HEK293 (cell line): ENCODE data around the gene UBXN4.

Experiments
- CTCF ChIA-PET: fragments of 350-600 bp; formaldehyde crosslinking; extraction: SDS; loops from one replicate; lab custom pipeline; 2021; ENCODE audit warnings: antibody characterized with exemption; lab: Yijun Ruan, JAX
- POLR2A ChIA-PET: fragments of 300-600 bp; formaldehyde crosslinking; extraction: SDS; loops from one replicate; lab custom pipeline; 2020; ENCODE audit warnings: antibody characterized with exemption, inconsistent platforms; lab: Yijun Ruan, JAX
- H3K27ac ChIP-seq: fragments of 200-500 bp; sonication (Bioruptor generic); 2 replicates; pipeline ENCODE4 v1.5.1; 2014; ENCODE audit warnings: low read depth, low read length, control low read depth, inconsistent platforms; ENCODE audit errors: extremely low read depth
- H3K36me3 ChIP-seq, 2 experiments: fragments of 200-500 bp in 1 of 2; sonication (Bioruptor generic) in 1 of 2; 1 replicate in 1 of 2; 2 replicates in 1 of 2; pipeline ENCODE4 v1.5.1; 2014 to 2017; ENCODE audit warnings: inconsistent platforms in 2 of 2, low read length in 2 of 2; ENCODE audit not compliant: control insufficient read depth in 2 of 2, insufficient read depth in 1 of 2
- H3K4me1 ChIP-seq: fragments of 200-500 bp; sonication (Bioruptor generic); 2 replicates; pipeline ENCODE4 v1.5.1; 2014; ENCODE audit warnings: mild to moderate bottlenecking, low read length, inconsistent platforms; ENCODE audit not compliant: control insufficient read depth, insufficient read depth
- H3K4me3 ChIP-seq: 2 replicates; pipeline ENCODE4 v1.5.1; 2011; ENCODE audit warnings: low read depth, mild to moderate bottlenecking, control low read depth, low read length, moderate library complexity
- H3K9me3 ChIP-seq: fragments of 200-500 bp; sonication (Bioruptor generic); 2 replicates; pipeline ENCODE4 v1.5.1; 2014; ENCODE audit warnings: low read depth, low read length, inconsistent platforms; ENCODE audit not compliant: control insufficient read depth, insufficient read depth
- HOXD13 ChIP-seq: sonication (generic); formaldehyde crosslinking; IDR thresholded peaks from 2 replicates; pipeline ENCODE4 v1.8.0; 2022; ENCODE audit warnings: missing genetic modification reagents, borderline replicate concordance
- KLF8 ChIP-seq: fragments of 450-650 bp; formaldehyde crosslinking; IDR thresholded peaks from 2 replicates; pipeline ENCODE4 v1.5.1; 2016; ENCODE audit warnings: missing biosample characterization, missing genetic modification characterization
- SCRT1 ChIP-seq: fragments of 450-650 bp; formaldehyde crosslinking; IDR thresholded peaks from 2 replicates; pipeline ENCODE4 v1.5.1; 2016; ENCODE audit warnings: missing biosample characterization, missing genetic modification characterization, borderline replicate concordance
- SETDB1 ChIP-seq: IDR thresholded peaks from one replicate; pipeline ENCODE4 v1.6.1; 2017; ENCODE audit warnings: mild to moderate bottlenecking, low read length, moderate library complexity, mixed read lengths; ENCODE audit not compliant: insufficient read length
- ZBTB17 ChIP-seq: fragments of 450-650 bp; formaldehyde crosslinking; IDR thresholded peaks from 2 replicates; pipeline ENCODE4 v1.5.1; 2016; ENCODE audit warnings: missing biosample characterization, missing genetic modification characterization
- ZFHX2 ChIP-seq: fragments of 450-650 bp; formaldehyde crosslinking; conservative IDR thresholded peaks from 2 replicates; pipeline ENCODE4 v1.5.1; 2016; ENCODE audit warnings: missing biosample characterization, missing genetic modification characterization
- ZFP3 ChIP-seq: fragments of 450-650 bp; formaldehyde crosslinking; IDR thresholded peaks from 2 replicates; pipeline ENCODE4 v1.5.1; 2016; ENCODE audit warnings: low read depth, missing biosample characterization, missing genetic modification characterization
- ZNF146 ChIP-seq: fragments of 450-650 bp; formaldehyde crosslinking; IDR thresholded peaks from 2 replicates; pipeline ENCODE4 v1.5.1; 2016; ENCODE audit warnings: missing biosample characterization, missing genetic modification characterization
- ZNF223 ChIP-seq: fragments of 450-650 bp; formaldehyde crosslinking; IDR thresholded peaks from 2 replicates; pipeline ENCODE4 v1.5.1; 2016; ENCODE audit warnings: missing biosample characterization, missing genetic modification characterization
- ZNF266 ChIP-seq: fragments of 450-650 bp; formaldehyde crosslinking; IDR thresholded peaks from 2 replicates; pipeline ENCODE4 v1.5.1; 2016; ENCODE audit warnings: missing biosample characterization, missing genetic modification characterization, low read depth
- ZNF324 ChIP-seq: fragments of 450-650 bp; formaldehyde crosslinking; IDR thresholded peaks from 2 replicates; pipeline ENCODE4 v1.5.1; 2016; ENCODE audit warnings: missing biosample characterization, missing genetic modification characterization
- ZNF404 ChIP-seq: fragments of 450-650 bp; formaldehyde crosslinking; IDR thresholded peaks from 2 replicates; pipeline ENCODE4 v1.5.1; 2017; ENCODE audit warnings: missing biosample characterization, missing genetic modification characterization
- ZNF514 ChIP-seq: fragments of 450-650 bp; formaldehyde crosslinking; IDR thresholded peaks from 2 replicates; pipeline ENCODE4 v1.5.1; 2016; ENCODE audit warnings: missing biosample characterization, missing genetic modification characterization
- ZNF610 ChIP-seq: fragments of 450-650 bp; formaldehyde crosslinking; IDR thresholded peaks from 2 replicates; pipeline ENCODE4 v1.5.1; 2016; ENCODE audit warnings: missing biosample characterization, missing genetic modification characterization, borderline replicate concordance
- ZNF777 ChIP-seq: fragments of 450-650 bp; formaldehyde crosslinking; IDR thresholded peaks from 2 replicates; pipeline ENCODE4 v1.5.1; 2017; ENCODE audit warnings: missing biosample characterization, missing genetic modification characterization, borderline replicate concordance
- ZNF791 ChIP-seq: fragments of 450-650 bp; formaldehyde crosslinking; IDR thresholded peaks from 2 replicates; pipeline ENCODE4 v1.5.1; 2016; ENCODE audit warnings: missing biosample characterization, missing genetic modification characterization
- ZSCAN30 ChIP-seq: fragments of 450-650 bp; IDR thresholded peaks from 2 replicates; pipeline ENCODE4 v1.5.1; 2018; ENCODE audit warnings: missing biosample characterization, mild to moderate bottlenecking, missing genetic modification characterization, moderate library complexity
- TF ChIP-seq, protein P1 (sequence below): fragments of 450-650 bp; formaldehyde crosslinking; IDR thresholded peaks from 2 replicates; pipeline ENCODE4 v1.5.1; 2016; ENCODE audit warnings: missing biosample characterization, missing genetic modification characterization
- TF ChIP-seq, protein P2 (sequence below): fragments of 450-650 bp; formaldehyde crosslinking; IDR thresholded peaks from 2 replicates; pipeline ENCODE4 v1.5.1; 2016; ENCODE audit warnings: missing biosample characterization, missing genetic modification characterization, borderline replicate concordance
- TF ChIP-seq, protein P3 (sequence below): fragments of 450-650 bp; formaldehyde crosslinking; IDR thresholded peaks from 2 replicates; pipeline ENCODE4 v1.5.1; 2016; ENCODE audit warnings: missing biosample characterization, missing genetic modification characterization
- TF ChIP-seq, protein P4 (sequence below): fragments of 450-650 bp; formaldehyde crosslinking; IDR thresholded peaks from 2 replicates; pipeline ENCODE4 v1.5.1; 2017; ENCODE audit warnings: missing biosample characterization, missing genetic modification characterization
- TF ChIP-seq, protein P5 (sequence below): fragments of 450-650 bp; formaldehyde crosslinking; IDR thresholded peaks from 2 replicates; pipeline ENCODE4 v1.5.1; 2017; ENCODE audit warnings: missing biosample characterization, missing genetic modification characterization
- TF ChIP-seq, protein P6 (sequence below): fragments of 450-650 bp; formaldehyde crosslinking; IDR thresholded peaks from 2 replicates; pipeline ENCODE4 v1.5.1; 2016; ENCODE audit warnings: missing biosample characterization, missing genetic modification characterization, low read depth

The UBXN4 gene

DNA sequence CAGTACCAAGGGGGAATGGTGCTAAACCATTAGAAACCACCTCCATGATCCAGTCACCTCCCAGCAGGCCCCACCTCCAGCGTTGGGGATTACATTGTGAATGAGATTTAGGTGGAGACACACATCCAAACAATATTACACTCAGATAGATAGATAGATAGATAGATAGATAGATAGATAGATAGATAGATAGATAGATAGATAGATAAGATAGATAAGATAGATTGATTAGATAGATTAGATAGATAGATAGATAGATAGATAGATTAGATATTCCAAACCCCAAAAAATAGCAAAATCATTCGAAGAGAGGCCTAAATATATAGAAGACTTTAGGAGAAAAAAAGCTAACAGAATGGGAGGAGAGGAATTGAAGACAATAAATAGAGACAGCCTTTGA is 42.8 kb upstream of the UBXN4 start:
- H3K36me3 ChIP-seq, result peaks cover 4 to 6% of the 10 kb centered on the region in 2 experiments; a peak in 2 of 3 replicates
- ChIA-PET POLR2A (no interaction called here), CTCF (interaction anchor here (0.9 kb wide), 1 partner anchor 10 kb away, joined by 3 read pairs; no protein-coding TSS in a partner anchor)
- no peak overlapping the region for H3K27ac ChIP-seq
- no peak overlapping the region for H3K4me3 ChIP-seq
- H3K4me1 ChIP-seq, result no peaks in the 10 kb centered on the region
- TF ChIP-seq, protein P1, sequence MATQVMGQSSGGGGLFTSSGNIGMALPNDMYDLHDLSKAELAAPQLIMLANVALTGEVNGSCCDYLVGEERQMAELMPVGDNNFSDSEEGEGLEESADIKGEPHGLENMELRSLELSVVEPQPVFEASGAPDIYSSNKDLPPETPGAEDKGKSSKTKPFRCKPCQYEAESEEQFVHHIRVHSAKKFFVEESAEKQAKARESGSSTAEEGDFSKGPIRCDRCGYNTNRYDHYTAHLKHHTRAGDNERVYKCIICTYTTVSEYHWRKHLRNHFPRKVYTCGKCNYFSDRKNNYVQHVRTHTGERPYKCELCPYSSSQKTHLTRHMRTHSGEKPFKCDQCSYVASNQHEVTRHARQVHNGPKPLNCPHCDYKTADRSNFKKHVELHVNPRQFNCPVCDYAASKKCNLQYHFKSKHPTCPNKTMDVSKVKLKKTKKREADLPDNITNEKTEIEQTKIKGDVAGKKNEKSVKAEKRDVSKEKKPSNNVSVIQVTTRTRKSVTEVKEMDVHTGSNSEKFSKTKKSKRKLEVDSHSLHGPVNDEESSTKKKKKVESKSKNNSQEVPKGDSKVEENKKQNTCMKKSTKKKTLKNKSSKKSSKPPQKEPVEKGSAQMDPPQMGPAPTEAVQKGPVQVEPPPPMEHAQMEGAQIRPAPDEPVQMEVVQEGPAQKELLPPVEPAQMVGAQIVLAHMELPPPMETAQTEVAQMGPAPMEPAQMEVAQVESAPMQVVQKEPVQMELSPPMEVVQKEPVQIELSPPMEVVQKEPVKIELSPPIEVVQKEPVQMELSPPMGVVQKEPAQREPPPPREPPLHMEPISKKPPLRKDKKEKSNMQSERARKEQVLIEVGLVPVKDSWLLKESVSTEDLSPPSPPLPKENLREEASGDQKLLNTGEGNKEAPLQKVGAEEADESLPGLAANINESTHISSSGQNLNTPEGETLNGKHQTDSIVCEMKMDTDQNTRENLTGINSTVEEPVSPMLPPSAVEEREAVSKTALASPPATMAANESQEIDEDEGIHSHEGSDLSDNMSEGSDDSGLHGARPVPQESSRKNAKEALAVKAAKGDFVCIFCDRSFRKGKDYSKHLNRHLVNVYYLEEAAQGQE, result no peak
- TF ChIP-seq ZNF610 (tag by site-specific recombination) (no peak), SCRT1 (tag by site-specific recombination) (no peak), ZNF223 (tag by site-specific recombination) (no peak), ZNF791 (tag by site-specific recombination) (no peak), ZFHX2 (tag by site-specific recombination) (no peak), KLF8 (tag by site-specific recombination) (no peak)
- TF ChIP-seq, protein P2, sequence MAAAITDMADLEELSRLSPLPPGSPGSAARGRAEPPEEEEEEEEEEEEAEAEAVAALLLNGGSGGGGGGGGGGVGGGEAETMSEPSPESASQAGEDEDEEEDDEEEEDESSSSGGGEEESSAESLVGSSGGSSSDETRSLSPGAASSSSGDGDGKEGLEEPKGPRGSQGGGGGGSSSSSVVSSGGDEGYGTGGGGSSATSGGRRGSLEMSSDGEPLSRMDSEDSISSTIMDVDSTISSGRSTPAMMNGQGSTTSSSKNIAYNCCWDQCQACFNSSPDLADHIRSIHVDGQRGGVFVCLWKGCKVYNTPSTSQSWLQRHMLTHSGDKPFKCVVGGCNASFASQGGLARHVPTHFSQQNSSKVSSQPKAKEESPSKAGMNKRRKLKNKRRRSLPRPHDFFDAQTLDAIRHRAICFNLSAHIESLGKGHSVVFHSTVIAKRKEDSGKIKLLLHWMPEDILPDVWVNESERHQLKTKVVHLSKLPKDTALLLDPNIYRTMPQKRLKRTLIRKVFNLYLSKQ (tag by site-specific recombination), result no peak
- TF ChIP-seq, protein P3, sequence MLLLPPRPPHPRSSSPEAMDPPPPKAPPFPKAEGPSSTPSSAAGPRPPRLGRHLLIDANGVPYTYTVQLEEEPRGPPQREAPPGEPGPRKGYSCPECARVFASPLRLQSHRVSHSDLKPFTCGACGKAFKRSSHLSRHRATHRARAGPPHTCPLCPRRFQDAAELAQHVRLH (tag by site-specific recombination), result no peak
- TF ChIP-seq, protein P4, sequence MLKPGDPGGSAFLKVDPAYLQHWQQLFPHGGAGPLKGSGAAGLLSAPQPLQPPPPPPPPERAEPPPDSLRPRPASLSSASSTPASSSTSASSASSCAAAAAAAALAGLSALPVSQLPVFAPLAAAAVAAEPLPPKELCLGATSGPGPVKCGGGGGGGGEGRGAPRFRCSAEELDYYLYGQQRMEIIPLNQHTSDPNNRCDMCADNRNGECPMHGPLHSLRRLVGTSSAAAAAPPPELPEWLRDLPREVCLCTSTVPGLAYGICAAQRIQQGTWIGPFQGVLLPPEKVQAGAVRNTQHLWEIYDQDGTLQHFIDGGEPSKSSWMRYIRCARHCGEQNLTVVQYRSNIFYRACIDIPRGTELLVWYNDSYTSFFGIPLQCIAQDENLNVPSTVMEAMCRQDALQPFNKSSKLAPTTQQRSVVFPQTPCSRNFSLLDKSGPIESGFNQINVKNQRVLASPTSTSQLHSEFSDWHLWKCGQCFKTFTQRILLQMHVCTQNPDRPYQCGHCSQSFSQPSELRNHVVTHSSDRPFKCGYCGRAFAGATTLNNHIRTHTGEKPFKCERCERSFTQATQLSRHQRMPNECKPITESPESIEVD (tag by site-specific recombination), result no peak
- no peaks in the 10 kb centered on the region for H3K9me3 ChIP-seq

DNA sequence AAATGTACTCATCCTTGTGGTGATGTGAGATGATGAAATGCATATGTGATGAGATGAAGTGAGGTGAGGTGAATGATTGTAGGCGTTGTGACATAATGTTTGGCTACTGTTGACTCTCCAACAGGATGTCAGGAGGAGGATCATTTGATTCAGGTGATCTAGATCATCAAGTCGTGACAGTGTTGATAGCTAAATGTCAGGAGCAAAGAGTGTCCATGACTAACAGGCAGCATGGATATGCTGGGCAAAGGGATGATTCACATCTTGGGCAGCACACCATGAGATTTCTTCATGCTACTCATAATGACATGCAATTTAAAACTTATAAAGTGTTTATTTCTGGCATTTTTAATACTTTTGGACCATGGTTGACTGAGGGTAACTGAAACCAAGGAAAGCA is 40.2 kb upstream of the UBXN4 start:
- ChIA-PET CTCF (interaction anchor here (0.8 to 1.7 kb wide), 3 partner anchors 9 to 105 kb away, joined by 3 to 6 read pairs (median 3); partner anchors contain the start of gene UBXN4), POLR2A (no interaction called here)
- Histone ChIP-seq H3K27ac (no peak overlapping the region), H3K36me3 (peaks cover 1 to 3% of the 10 kb centered on the region in 2 experiments; a peak in 2 of 3 replicates), H3K4me3 (no peak overlapping the region), H3K9me3 (no peaks in the 10 kb centered on the region), H3K4me1 (no peaks in the 10 kb centered on the region)
- TF ChIP-seq ZFP3 (no peak), ZBTB17 (no peak), ZNF404 (tag by site-specific recombination) (no peak), HOXD13 (CRISPR knock-in tag) (no peak), ZNF514 (tag by site-specific recombination) (no peak), ZNF266 (tag by site-specific recombination) (no peak), ZNF777 (tag by site-specific recombination) (no peak), SETDB1 (no peak), ZNF146 (tag by site-specific recombination) (no peak), ZNF324 (tag by site-specific recombination) (no peak), ZSCAN30 (tag by site-specific recombination) (no peak)
- TF ChIP-seq, protein P5, sequence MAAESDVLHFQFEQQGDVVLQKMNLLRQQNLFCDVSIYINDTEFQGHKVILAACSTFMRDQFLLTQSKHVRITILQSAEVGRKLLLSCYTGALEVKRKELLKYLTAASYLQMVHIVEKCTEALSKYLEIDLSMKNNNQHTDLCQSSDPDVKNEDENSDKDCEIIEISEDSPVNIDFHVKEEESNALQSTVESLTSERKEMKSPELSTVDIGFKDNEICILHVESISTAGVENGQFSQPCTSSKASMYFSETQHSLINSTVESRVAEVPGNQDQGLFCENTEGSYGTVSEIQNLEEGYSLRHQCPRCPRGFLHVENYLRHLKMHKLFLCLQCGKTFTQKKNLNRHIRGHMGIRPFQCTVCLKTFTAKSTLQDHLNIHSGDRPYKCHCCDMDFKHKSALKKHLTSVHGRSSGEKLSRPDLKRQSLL (tag by site-specific recombination), result no peak
- TF ChIP-seq, protein P6, sequence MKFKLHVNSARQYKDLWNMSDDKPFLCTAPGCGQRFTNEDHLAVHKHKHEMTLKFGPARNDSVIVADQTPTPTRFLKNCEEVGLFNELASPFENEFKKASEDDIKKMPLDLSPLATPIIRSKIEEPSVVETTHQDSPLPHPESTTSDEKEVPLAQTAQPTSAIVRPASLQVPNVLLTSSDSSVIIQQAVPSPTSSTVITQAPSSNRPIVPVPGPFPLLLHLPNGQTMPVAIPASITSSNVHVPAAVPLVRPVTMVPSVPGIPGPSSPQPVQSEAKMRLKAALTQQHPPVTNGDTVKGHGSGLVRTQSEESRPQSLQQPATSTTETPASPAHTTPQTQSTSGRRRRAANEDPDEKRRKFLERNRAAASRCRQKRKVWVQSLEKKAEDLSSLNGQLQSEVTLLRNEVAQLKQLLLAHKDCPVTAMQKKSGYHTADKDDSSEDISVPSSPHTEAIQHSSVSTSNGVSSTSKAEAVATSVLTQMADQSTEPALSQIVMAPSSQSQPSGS (tag by site-specific recombination), result no peak
